Raji (cell line): ENCODE measurements around the gene TTC12.

Source experiments
- POLR2A ChIP-seq: IDR thresholded peaks from 2 replicates; pipeline ENCODE4 v1.6.1; 2011; ENCODE audit warnings: low read depth, low read length, control low read depth; ENCODE audit not compliant: insufficient read depth

Gene TTC12

DNA sequence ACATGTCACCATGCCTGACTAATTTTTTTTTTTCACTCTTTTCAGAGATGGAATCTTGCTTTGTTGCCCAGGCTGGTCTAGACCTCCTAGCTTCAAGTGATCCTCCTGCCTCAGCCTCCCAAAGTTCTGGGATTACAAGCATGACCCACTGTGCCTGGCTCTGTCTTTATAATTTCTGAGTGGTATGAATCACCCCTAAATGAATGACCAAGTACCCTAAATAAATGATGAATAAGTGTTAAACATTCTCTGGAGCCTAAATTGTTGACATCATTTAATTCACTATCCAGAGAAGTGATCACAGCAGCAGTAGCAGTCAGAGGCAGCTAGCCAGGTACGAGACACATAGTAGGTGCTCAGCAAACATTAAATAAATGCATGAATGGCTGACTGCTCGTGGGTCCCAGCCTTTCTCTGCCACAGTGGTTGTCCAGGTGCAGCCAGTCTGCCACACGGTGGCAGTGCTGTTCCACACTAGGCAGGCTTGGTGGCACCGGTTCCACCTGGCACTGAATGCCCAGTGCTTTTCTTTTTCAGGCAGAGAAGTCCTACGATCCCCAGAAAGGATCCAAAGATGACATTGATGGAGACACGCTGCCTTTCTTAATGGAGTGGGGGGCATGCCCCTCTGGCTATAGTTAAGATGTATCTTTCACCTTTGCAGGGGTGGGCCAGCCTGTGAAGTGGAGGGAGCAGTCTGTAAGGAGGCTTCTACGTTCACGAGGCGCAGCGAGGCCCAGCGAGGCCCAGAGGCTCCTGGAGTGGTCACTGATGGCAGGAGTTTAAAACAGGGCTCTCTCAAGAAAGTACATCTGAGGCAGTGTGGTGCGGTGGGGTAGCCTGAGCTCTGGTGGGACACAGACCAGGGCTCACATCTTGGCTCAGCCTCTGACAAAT lies 8.7 kb upstream of the TTC12 start:
- no peak for TF ChIP-seq POLR2A

DNA sequence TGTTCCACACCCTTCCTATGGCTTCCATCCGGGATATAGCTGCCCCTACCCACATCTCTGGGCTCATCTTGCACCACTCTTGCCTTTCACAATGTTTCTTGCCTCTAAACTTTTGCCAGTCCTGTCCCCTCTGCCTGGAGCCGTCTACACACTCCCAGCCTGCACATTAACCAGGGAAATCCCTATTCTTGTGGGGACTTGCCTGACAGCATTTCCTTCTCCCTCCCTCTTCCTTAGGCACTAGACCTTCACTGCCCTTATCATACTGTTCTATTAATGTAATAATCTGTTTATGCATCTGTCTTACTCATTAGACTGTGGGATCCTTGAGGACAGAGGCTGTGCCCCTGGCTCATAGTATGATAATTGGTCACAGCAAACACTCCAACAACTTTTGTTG lies 5.8 kb upstream of the TTC12 start:
- no peak for TF ChIP-seq POLR2A

DNA sequence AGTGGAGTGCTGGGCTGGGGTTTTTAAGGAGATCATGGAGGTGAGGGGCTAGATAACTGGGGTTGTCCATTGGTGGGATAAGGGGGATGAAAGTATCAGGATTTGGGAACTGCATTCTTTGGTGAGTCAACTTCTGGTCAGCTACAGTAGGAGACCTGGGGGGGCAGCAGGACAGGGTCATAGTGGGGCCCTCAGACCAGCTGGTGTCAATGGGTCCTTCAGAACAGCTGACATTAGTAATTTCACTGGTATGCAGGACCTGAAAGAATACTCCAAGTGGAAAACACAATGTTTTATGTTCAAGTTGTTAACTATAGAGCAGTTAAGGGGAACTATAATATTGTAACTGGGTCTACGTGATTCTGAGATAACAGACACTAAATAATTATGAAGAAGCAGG lies 2.8 kb upstream of the TTC12 start:
- TF ChIP-seq POLR2A: no peak

DNA sequence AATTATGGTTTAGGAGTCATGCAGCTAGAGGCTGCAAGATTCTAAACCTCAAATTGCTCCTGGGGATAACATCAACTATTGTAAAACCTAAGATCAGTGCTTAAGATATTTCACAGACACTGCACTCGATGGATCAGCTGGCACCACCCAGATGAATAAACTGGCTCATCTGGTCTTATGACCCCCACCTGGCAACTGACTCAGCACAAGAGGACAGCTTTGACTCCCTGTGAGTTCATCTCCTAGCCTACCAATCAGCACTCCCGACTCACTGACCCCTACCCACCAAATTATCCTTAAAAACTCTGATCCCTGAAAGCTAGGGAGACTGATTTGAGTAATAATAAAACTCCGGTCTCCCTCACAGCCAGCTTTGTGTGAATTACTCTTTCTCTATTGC lies 782 bp upstream of the TTC12 start:
- TF ChIP-seq POLR2A: no peak

DNA sequence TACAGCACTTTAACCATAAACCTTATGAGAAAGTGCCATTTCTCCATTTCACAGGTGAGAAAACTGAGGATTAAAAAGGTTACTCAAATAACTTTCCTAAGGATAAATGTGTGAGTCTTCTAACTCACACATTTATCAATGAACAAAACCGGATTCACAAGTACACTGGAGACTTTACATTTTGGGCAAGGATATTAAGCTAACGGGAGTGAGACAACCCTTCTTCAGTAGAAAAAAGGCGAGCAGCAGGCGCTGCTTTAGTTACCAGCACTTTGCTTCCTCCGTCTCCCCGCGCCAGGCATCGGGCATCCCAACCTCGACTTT lies 356 bp upstream of the TTC12 start:
- no peak for TF ChIP-seq POLR2A

DNA sequence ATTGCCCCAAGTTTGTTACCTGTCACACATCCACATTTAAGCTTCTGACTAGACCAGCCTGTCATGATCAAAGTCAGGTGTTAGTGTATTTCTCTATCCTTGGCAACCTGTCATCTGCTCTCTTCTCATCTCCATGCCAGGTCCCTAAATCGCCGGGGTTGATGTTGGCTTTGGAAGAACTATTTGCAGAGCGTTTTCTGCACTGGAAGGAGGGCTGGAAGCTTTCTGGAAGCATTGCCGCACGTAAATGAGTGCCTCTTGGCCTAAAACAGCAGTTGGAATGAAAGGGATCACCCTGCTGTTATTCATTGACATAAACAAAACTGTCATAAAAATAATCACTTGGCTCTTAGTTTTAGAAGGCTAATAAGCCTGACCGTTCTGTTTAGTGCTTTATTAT lies 1.4 kb downstream of the TTC12 start:
- no peak for TF ChIP-seq POLR2A

DNA sequence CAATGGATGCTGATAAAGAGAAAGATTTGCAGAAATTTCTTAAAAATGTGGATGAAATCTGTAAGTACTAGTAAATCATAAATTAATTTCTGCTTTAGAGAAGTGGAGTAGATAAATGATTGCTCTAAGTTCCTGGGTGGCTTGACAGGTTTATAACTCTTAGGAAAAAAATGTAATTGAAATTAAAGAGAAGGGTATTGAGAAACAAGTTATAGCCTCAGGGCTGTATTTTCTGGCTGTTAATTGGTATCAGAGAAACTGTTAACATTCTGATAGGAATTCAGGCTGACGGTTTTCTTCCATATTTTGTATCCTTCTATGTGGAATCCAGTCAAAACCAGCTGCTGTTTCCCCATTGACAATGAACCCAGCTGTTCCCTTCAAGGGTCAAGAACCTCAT lies 1.9 kb downstream of the TTC12 start:
- no peak for TF ChIP-seq POLR2A

DNA sequence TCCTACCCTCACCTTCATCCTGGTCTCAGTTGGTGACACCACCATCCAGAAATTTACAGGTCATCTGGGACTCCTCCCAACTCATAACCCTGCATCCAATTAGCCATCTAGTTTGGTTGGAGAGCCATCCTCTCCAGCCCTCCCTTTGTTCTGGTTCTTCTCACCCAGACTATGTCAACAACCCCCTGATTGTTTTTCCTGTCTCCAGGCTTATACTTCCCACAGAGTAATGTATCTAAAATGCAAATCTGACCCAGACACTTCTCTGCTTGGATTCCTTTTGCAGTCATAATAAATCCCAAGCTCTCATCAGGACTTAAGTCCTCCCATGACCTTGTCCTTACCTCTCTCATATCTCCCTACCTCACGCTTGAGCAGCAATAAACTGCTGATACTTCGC lies 3.0 kb downstream of the TTC12 start:
- TF ChIP-seq POLR2A: no peak

DNA sequence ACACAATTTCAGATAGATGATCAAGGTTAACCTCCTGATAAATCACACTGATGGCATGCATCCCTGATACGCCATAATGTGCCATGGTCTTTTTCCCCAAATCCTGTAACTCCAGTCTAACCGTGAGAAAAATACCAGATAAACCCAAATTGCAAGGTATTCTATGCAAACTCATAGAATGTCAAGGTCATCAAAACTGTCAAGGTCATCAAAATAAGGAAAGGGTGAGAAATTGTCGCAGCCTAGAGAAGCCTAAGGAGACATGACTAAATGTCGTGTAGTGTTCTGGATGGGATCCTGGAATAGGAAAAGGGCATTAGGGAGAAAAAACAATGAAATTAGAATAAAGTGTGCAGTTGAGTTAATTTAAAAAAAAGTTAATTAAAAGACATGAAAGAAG lies 4.7 kb downstream of the TTC12 start:
- TF ChIP-seq POLR2A: no peak

DNA sequence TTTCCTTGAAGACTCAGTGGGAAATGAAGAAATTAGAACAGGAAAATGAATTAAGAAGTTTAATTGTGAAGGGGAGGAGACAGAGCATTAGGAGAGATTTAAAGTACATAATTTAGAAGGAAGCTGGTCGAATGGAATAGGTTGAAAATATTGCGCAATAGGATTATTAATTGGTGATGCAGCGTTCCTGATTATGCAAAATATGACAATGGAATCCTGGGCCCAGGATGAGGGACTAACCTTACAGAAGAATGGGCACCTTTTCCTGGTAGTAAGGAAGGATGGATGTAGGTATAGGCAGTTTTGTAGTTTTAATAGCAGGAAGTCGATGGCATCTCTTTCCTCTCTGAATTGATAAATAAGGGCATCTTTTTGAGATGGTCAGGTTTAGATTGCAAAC lies 7.8 kb downstream of the TTC12 start:
- no peak for TF ChIP-seq POLR2A

DNA sequence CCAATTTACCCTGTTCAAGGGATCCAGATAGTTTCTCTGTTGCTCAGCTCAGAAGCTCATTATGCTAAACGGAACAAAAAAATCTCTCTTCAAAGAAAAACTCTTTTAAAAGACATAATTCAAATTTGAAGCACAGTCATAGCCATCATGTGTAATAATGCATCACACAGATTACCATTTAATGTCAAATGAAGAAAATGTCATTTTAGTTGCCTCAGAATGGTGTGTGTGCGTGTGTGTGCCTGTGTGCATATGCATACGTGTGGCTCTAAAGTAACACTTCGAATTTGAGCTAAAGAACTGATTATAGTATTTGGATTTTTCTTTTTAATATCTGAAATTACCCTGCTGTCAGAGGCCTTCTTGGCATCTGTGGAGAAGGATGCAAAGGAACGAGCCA lies 9.9 kb downstream of the TTC12 start:
- no peak for TF ChIP-seq POLR2A

DNA sequence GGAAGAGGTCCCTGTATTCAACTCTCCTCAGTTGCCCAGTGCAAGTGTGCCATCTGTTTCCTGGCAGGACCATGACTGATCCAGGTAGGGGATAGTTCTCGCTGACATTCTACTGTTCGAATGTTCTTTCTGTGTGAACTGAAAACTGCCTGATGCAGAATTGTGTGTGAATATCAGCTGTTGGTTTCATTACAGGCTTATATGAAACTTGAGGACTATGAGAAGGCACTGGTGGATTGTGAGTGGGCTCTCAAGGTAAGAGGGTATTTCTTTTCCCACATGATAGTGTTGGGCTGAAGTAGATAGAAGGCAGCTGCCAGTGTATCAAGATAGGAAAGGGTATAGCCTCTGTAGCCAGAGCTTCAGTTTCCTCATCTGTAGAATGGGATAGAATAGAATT lies 15.3 kb downstream of the TTC12 start:
- TF ChIP-seq POLR2A: no peak

DNA sequence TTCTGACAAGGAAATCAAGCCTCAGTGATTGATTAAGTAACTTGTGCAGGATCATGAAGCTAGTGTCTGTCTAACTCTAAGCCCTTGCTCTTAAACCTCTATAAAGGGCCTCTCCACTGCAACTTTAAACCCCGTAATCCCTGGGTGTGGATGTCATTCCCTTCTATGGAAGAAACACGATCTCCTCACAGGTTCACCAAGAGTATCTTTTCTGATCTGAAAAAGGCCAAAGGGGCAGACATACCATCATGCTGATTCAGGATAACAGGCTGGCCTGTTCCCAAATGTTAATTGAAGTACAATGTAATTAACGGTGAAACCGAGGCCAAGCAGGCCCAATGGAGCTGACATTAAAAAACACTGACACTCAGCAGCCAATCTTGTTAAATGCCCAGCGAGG lies 17.1 kb downstream of the TTC12 start:
- no peak for TF ChIP-seq POLR2A

DNA sequence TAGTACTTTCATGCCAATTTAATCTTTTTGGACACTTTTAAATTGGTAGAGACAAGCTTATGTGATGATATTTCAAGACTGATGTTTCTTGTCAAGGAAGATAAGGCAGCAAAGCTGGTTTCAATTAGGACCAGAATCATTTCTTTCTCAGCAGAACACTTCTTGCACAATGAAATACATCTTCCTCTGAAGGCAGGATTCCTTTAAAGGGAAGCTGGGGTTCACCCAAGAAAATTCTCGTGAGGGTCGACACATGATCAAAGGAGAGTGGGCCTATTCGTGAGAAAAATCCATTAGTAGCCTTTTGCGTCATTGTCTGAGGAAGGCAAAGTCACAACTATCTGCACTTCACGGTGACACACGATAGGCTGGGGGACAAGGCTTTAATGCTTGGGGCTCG lies 17.6 kb downstream of the TTC12 start:
- TF ChIP-seq POLR2A: no peak

DNA sequence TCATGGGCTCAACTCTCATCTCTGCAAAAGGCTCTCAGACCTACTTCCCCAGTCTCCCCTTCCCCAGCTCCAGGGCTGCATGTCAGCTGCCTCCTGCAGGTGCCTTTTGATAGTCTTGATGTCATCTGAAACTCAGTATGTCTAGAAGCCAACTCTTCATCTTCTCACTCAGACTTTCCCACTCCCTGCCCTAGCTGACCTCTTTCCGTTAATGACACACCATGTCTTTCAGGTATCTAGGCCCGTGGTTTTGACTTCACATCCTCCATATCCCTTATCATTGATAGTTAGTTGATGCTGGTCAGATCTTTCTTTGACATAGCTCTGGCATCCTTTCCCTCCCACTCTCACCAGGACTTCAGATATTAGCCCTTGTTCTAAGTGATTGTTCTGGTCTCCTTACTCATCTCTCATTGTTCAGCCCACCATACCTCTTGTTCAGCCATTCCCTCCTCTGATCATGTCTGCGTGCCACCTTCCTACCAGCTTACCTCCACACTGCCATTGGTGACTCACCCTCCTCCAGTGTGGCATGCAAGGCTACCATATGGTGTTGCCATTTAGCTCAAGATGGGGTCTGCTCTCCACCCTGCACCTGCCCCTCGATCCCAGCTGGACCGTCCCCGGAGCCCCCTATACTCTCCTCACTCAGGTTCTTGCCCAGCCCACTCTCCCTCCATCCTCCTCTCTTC lies 18.4 kb downstream of the TTC12 start:
- no peak for TF ChIP-seq POLR2A

DNA sequence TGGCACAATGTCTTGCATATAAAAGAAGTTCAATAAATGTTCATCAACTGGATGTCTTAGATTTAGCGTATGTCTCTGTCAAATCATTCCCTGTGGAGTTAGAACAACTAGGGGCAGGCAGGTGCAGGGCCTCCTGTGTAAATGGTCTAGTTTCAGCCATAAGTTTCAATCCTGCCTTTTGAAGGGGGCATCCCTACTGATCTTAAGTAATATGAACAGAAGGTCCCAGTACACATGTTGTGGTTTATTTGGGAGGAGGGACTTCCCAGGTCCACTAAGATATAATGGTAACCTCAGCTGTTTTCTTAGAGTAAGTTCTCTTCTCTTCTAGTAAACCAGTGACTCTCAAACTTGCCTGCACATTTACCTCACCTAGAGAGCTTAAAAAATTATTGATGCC lies 19.8 kb downstream of the TTC12 start:
- no peak for TF ChIP-seq POLR2A

DNA sequence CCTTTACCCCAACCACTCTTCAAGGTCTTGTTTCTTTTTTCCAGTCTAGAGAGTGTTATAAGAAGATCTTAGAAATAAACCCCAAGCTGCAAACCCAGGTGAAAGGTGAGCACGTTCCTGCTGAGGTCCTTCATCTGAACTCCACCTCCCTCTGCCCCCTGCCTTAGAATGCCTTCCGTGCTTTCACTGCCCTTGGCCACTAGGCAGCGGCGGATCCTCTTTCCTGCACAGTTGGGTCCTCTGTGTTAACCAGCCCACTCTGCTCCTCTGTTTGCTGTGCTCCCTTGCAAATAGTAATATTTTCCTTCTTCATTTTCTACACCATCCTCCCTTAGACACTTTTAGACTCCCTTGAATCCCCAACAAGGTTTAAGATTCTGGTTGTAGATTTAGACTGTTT lies 24.3 kb downstream of the TTC12 start:
- no peak for TF ChIP-seq POLR2A
